GM19468 (cell line): ENCODE measurements around the gene ZFP92.

Source experiments
- ATAC-seq: cut with Tn5 transposase; IDR thresholded peaks from one replicate; pipeline ENCODE4 v1.9.1; 2021; ENCODE audit warnings: mild to moderate bottlenecking, moderate library complexity, moderate number of reproducible peaks; ENCODE audit not compliant: unreplicated experiment; ENCODE audit errors: extremely low read depth

The ZFP92 gene

GRCh38 chrX:153433781-153434285 is 22.6 kb downstream of the ZFP92 start:
- no peak for ATAC-seq

GRCh38 chrX:153434801-153435200 is 23.5 kb downstream of the ZFP92 start:
- no peak for ATAC-seq

GRCh38 chrX:153435845-153436244 is 24.6 kb downstream of the ZFP92 start:
- no peak for ATAC-seq

GRCh38 chrX:153438532-153438931 is 27.3 kb downstream of the ZFP92 start:
- ATAC-seq: no peak

- no peak for ATAC-seq
Measured at GRCh38 chrX:153439977-153440376, 28.7 kb downstream of the ZFP92 start.

- ATAC-seq: no peak
Measured at GRCh38 chrX:153440556-153441135, 29.4 kb downstream of the ZFP92 start.

GRCh38 chrX:153441296-153441695 is 30.0 kb downstream of the ZFP92 start:
- ATAC-seq: no peak

GRCh38 chrX:153441981-153442380 is 30.7 kb downstream of the ZFP92 start:
- ATAC-seq: no peak

GRCh38 chrX:153442463-153442862 is 31.2 kb downstream of the ZFP92 start:
- ATAC-seq: no peak

- ATAC-seq: no peak
Measured at GRCh38 chrX:153443476-153444332, 32.4 kb downstream of the ZFP92 start.

- no peak for ATAC-seq
Measured at GRCh38 chrX:153444333-153445011, 33.2 kb downstream of the ZFP92 start.

GRCh38 chrX:153445106-153445855 is 34.0 kb downstream of the ZFP92 start:
- ATAC-seq: no peak

- no peak for ATAC-seq
Measured at GRCh38 chrX:153445856-153446635, 34.8 kb downstream of the ZFP92 start, which contains the start of gene TREX2. TSS of gene TREX2 (minus strand) at chrX:153446056. CDS start at chrX:153445430, 626 bp downstream.

- no peak for ATAC-seq
Measured at GRCh38 chrX:153446636-153446936, 35.3 kb downstream of the ZFP92 start.

- no peak for ATAC-seq
Measured at GRCh38 chrX:153446950-153447580, 35.8 kb downstream of the ZFP92 start.

GRCh38 chrX:153447581-153447960 is 36.3 kb downstream of the ZFP92 start:
- no peak for ATAC-seq

- ATAC-seq: no peak
Measured at GRCh38 chrX:153448556-153449367, 37.5 kb downstream of the ZFP92 start.

- ATAC-seq: no peak
Measured at GRCh38 chrX:153449368-153450113, 38.3 kb downstream of the ZFP92 start.
